GM12872 (cell line): ENCODE data around the gene SCGB3A2.

Source experiments
- CTCF ChIP-seq: IDR thresholded peaks from 3 replicates; pipeline ENCODE4 v1.5.1; 2011; ENCODE audit warnings: low read depth, mild to moderate bottlenecking, low read length, moderate library complexity; ENCODE audit not compliant: insufficient read depth

SCGB3A2 gene, protein sequence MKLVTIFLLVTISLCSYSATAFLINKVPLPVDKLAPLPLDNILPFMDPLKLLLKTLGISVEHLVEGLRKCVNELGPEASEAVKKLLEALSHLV

GRCh38 chr5:147878066-147878759, at the start of gene SCGB3A2:
Gene SCGB3A2, plus strand, starts transcription at chr5:147878711. Its CDS starts 93 bp downstream, at chr5:147878804.
- no peak for TF ChIP-seq CTCF

GRCh38 chr5:147830035-147830434, 48.5 kb upstream of the SCGB3A2 start:
- TF ChIP-seq CTCF: no peak

DNA sequence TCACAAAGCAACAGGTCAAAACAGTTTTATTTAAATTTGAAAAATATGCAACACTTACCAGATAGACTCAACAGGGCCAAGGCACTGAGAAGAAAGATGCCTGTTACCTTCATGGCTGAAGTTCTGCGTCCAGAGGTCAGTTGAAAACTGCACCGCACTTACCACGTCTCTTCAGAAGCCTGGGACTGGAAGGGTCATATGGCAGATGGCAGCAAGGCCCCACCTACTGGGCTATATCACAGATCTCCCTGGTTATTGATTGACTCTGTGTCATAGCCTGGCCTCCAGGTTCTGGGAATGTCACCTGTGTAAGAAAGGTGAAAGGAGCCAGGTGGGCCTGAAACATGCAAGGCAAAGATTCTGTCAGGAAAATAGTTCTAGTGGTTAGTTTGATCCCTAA, 47.0 kb upstream of the SCGB3A2 start, which contains the start of gene SPINK1:
TSS of gene SPINK1 (minus strand) at position 207 of the 400 bp plus-strand sequence. CDS start at position 113, 94 bp downstream.
- TF ChIP-seq CTCF: no peak

DNA sequence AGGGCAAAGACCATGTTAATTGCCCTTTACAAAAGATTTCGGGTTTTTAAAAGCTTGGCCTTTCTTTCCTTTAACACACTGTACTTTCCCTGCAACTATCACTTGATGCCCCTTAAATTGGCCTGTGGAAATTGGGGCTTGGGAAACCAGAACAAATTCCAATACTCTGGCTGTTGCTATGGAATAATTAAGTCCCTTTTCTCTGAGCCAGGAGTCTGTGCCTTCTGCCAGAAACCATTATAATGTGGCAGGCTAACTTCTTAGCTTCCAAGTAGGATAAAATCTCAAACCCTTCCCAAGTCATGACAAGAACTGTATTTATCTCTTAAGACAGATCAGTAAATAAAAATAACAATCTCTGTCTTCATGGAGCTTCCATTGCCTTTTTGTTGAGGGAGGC, 46.0 kb upstream of the SCGB3A2 start:
- no peak for TF ChIP-seq CTCF

- no peak for TF ChIP-seq CTCF
Measured at GRCh38 chr5:147835386-147835798, 43.1 kb upstream of the SCGB3A2 start.

DNA sequence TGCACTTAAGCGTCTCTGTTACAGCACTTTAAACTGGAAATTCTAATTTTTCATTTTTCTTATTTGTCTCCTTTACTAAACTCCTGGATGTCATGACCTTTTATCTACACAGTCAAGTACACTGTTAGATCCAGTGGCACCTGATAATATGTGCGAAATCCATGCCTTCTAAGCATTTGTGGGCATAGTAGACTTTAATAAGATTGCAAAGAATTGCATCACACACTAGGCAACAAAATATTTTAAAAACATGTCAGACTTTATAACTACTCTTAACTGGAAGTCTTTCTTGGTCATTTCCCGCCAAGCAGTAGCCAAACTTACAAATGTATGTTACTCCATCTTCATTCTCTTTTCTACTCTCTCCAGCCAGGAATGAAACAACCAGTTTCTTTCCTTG, 42.1 kb upstream of the SCGB3A2 start:
- TF ChIP-seq CTCF: no peak

DNA sequence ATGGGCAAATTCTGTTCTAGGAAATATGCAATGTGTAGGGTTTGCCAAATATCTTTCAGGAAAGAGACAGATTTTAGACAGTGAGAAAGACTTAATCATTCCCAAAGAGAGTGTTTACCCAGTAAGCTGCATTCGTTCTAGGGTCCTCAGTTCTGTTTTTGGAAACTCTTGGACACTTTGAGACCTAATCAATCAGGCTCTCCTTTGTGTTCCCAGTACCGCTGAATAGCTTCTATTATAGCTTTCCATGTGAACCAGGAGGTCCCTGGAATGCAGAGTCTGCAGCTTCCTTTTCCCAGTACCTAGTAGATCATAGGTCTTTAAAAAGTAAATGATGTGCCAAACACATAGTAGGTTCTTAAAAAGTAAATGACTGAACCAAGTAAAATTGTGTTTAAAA, 35.6 kb upstream of the SCGB3A2 start:
- TF ChIP-seq CTCF: no peak
